GM20431 (cell line): ENCODE measurements around the gene ITGBL1.

Source experiments
- in situ Hi-C: fragments of 300-500 bp; cut with MseI, MboI; formaldehyde crosslinking; loops from one replicate; pipeline ENCODE4 v1.15.0; 2020; ENCODE audit warnings: low sequenced_read_pairs; ENCODE audit not compliant: unreplicated experiment

ITGBL1 gene

GRCh38 chr13:101450749-101451130 lies 1.7 kb upstream of the ITGBL1 start:
- in situ Hi-C loops = no loop called here

GRCh38 chr13:101451641-101452040 lies 834 bp upstream of the ITGBL1 start:
- in situ Hi-C loops = no loop called here

- in situ Hi-C loops = no loop called here
Observed at GRCh38 chr13:101453784-101454201, 1.3 kb downstream of the ITGBL1 start.

GRCh38 chr13:101454767-101455166 lies 2.3 kb downstream of the ITGBL1 start:
- in situ Hi-C loops = no loop called here

GRCh38 chr13:101455863-101456262 lies 3.4 kb downstream of the ITGBL1 start:
- in situ Hi-C loops = no loop called here

GRCh38 chr13:101457176-101457575 lies 4.7 kb downstream of the ITGBL1 start:
- in situ Hi-C loops = no loop called here

GRCh38 chr13:101465877-101466276 lies 13.4 kb downstream of the ITGBL1 start:
- in situ Hi-C loops = no loop called here

- in situ Hi-C loops = no loop called here
Observed at GRCh38 chr13:101467415-101467814, 14.9 kb downstream of the ITGBL1 start.

- in situ Hi-C loops = no loop called here
Observed at GRCh38 chr13:101473458-101473857, 21.0 kb downstream of the ITGBL1 start.

GRCh38 chr13:101474419-101474957 lies 22.0 kb downstream of the ITGBL1 start:
- in situ Hi-C loops = no loop called here

- in situ Hi-C loops = no loop called here
Observed at GRCh38 chr13:101475536-101475935, 23.1 kb downstream of the ITGBL1 start.

GRCh38 chr13:101481421-101481820 lies 28.9 kb downstream of the ITGBL1 start:
- in situ Hi-C loops = no loop called here

- in situ Hi-C loops = no loop called here
Observed at GRCh38 chr13:101486708-101487437, 34.4 kb downstream of the ITGBL1 start.

GRCh38 chr13:101487438-101487830 lies 35.0 kb downstream of the ITGBL1 start:
- in situ Hi-C loops = no loop called here

GRCh38 chr13:101488734-101489133 lies 36.3 kb downstream of the ITGBL1 start:
- in situ Hi-C loops = no loop called here

GRCh38 chr13:101489643-101490405 lies 37.3 kb downstream of the ITGBL1 start:
- in situ Hi-C loops = no loop called here

- in situ Hi-C loops = no loop called here
Observed at GRCh38 chr13:101490406-101491015, 38.0 kb downstream of the ITGBL1 start.

GRCh38 chr13:101492251-101492910 lies 39.9 kb downstream of the ITGBL1 start:
- in situ Hi-C loops = no loop called here

GRCh38 chr13:101493541-101493940 lies 41.1 kb downstream of the ITGBL1 start:
- in situ Hi-C loops = no loop called here

- in situ Hi-C loops = no loop called here
Observed at GRCh38 chr13:101499406-101499805, 46.9 kb downstream of the ITGBL1 start.
